ENCODE results near the gene BOD1L2. TPM values are rescaled to one million over a fixed set of nuclear protein-coding genes. Genes with fewer than 3 reads are reported as not detected.

BOD1L2 gene
- total RNA-seq, 4 donors from 2014 or later: not detected

DNA sequence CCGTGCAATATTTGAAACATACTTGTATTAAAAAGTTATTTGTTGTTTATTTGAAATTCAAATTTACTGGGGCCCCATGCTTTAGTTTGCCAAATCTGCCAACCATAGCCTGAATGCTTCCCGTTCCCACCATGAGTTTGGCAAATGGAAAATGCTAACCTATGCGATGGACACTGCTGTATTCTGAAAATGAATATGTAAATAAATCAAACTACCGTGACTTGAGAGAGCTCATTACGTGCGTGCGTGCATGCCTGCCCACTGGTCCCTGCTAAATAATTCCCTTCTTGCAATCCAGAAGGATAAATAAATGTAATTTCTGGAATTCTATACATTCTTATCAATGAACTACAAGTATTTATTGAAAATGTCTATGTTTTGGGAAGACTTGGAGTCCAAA lies 3.2 kb downstream of the BOD1L2 start:
- intact Hi-C loops (cut with DNase I): no loop called here
- Histone ChIP-seq H3K36me3 (no peaks in the 10 kb centered on the region), H3K4me3 (no peak overlapping the region), H3K9me3 (no peaks in the 10 kb centered on the region), H3K4me1 (peaks cover 0 to 10% (median 0%) of the 10 kb centered on the region in 3 donors), H3K27me3 (peaks cover 0 to 7% (median 0%) of the 10 kb centered on the region in 4 donors), H3K27ac (no peak overlapping the region)
- WGBS, 2 donors: 51 to 53% methylated on average over 7 of the region's 7 CpGs
- DNase-seq: no peak
- TF ChIP-seq, protein P1, sequence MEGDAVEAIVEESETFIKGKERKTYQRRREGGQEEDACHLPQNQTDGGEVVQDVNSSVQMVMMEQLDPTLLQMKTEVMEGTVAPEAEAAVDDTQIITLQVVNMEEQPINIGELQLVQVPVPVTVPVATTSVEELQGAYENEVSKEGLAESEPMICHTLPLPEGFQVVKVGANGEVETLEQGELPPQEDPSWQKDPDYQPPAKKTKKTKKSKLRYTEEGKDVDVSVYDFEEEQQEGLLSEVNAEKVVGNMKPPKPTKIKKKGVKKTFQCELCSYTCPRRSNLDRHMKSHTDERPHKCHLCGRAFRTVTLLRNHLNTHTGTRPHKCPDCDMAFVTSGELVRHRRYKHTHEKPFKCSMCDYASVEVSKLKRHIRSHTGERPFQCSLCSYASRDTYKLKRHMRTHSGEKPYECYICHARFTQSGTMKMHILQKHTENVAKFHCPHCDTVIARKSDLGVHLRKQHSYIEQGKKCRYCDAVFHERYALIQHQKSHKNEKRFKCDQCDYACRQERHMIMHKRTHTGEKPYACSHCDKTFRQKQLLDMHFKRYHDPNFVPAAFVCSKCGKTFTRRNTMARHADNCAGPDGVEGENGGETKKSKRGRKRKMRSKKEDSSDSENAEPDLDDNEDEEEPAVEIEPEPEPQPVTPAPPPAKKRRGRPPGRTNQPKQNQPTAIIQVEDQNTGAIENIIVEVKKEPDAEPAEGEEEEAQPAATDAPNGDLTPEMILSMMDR (IDR thresholded peaks at IDR 0.05): no peak
- TF ChIP-seq POLR2A (IDR thresholded peaks at IDR 0.05): no peak

DNA sequence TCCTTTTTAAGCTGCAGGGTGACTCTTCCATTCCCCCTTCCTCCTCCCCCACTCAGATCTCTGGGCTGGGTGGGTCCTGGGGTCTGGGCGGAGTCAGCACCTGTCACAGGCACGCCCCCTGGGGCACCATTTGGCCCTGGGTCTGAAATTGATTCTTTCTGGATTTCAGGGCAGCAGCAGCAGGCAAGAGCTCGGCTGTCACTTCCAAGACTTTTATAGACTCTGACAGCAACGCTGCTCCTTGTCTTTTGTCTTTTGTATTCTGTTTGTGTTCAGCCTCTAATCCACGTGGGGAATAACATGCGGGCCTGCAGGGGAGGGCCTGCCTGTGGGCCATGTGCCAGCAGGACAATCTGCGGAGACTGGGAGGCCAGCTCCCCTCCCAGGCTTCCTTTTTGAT lies 3.9 kb downstream of the BOD1L2 start:
- peaks cover 0 to 10% (median 0%) of the 10 kb centered on the region in 3 donors for H3K4me1 ChIP-seq
- WGBS, 2 donors: 12 to 20% methylated on average over 3 to 7 of the region's 7 CpGs
- H3K27ac ChIP-seq: no peak overlapping the region
- no peaks in the 10 kb centered on the region for H3K9me3 ChIP-seq
- TF ChIP-seq, protein P1 (IDR thresholded peaks at IDR 0.05): no peak
- no peak for TF ChIP-seq POLR2A (IDR thresholded peaks at IDR 0.05)
- H3K27me3 ChIP-seq: peaks cover 0 to 7% (median 0%) of the 10 kb centered on the region in 4 donors
- no peak overlapping the region for H3K4me3 ChIP-seq
- intact Hi-C loops (cut with DNase I): no loop called here
- no peaks in the 10 kb centered on the region for H3K36me3 ChIP-seq
- no peak for DNase-seq

DNA sequence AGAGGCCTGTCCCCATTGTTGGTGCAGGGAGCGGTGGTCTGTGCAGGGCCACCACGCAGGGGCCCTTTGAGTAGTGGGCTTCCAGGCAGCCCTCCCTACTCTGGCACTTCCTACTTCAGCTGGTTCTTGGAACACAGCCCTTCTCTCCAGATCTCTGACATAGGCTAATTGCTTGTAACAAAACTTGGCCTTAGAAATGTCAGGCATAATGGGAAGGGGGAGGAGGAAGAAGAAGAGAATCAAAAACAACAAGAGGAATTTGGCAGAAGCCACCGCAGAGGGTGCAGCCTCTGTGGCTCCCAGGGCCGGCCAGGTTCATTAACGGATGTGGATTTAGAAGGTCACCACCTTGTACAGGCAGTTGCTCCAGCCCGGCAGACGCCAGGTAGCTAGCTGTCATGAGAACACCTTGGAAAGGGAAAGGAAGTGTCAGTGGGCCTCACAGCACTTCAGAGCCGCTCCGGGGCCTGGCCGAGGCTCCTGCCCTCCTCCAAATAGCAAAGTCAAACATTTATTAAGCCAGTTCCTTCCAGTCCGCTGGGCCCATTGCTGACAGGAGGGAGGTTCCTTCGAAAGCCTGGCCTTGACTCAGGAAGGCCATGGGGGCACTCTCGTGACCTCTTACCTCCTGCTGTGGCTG lies 7.4 kb downstream of the BOD1L2 start:
- intact Hi-C loops (cut with DNase I): no loop called here
- H3K27ac ChIP-seq: no peak overlapping the region
- WGBS, 2 donors: 33 to 40% methylated on average over 10 of the region's 13 CpGs

DNA sequence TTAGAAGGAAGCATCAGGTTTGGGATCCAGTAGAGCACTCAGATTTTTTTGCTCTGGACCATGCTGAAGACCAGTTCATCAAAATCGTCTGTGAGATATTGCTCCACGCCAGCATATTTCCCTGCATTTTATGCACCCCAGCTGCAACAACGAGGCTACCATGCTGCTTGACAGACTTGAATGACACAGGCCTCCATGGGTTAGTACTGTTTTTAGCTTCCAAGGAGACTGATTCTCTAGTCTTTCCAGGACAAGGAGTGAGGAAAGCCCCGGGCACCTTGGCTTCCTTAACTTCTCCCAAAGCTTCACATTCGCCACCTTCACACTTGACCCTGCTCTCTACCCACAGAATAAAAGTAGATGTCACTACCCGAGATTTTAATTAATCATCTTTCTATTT lies 17.5 kb downstream of the BOD1L2 start:
- WGBS, 2 donors: 64 to 75% methylated on average over 6 of the region's 6 CpGs
- H3K36me3 ChIP-seq: no peaks in the 10 kb centered on the region
- intact Hi-C loops (cut with DNase I): no loop called here
- H3K9me3 ChIP-seq: no peaks in the 10 kb centered on the region
- no peaks in the 10 kb centered on the region for H3K4me1 ChIP-seq
- H3K4me3 ChIP-seq: no peak overlapping the region
- H3K27ac ChIP-seq: no peak overlapping the region
- no peak for TF ChIP-seq POLR2A (IDR thresholded peaks at IDR 0.05)
- TF ChIP-seq, protein P1 (IDR thresholded peaks at IDR 0.05): no peak
- no peak for DNase-seq
- no peaks in the 10 kb centered on the region for H3K27me3 ChIP-seq

More for the DNA sequence above, 7.4 kb downstream of the BOD1L2 start:
- no peaks in the 10 kb centered on the region for H3K36me3 ChIP-seq
- peaks cover 0 to 10% (median 0%) of the 10 kb centered on the region in 3 donors for H3K4me1 ChIP-seq
- H3K27me3 ChIP-seq: peaks cover 0 to 7% (median 0%) of the 10 kb centered on the region in 4 donors
- no peak for DNase-seq
- no peak overlapping the region for H3K4me3 ChIP-seq
- no peak for TF ChIP-seq POLR2A (IDR thresholded peaks at IDR 0.05)
- TF ChIP-seq, protein P1 (IDR thresholded peaks at IDR 0.05): no peak
- no peaks in the 10 kb centered on the region for H3K9me3 ChIP-seq

- TF ChIP-seq, protein P1 (IDR thresholded peaks at IDR 0.05): no peak
- no peak for TF ChIP-seq POLR2A (IDR thresholded peaks at IDR 0.05)
- Histone ChIP-seq H3K36me3 (no peaks in the 10 kb centered on the region), H3K4me3 (no peak overlapping the region), H3K27me3 (no peaks in the 10 kb centered on the region), H3K4me1 (no peaks in the 10 kb centered on the region), H3K27ac (no peak overlapping the region), H3K9me3 (no peaks in the 10 kb centered on the region)
- WGBS, 2 donors: 30 to 48% methylated on average over 1 of the region's 1 CpG
- no peak for DNase-seq
- intact Hi-C loops (cut with DNase I): no loop called here
These were observed 20.9 kb downstream of the BOD1L2 start for GRCh38 chr18:57167617-57168308.
